GM19372 (cell line): Measurements from ENCODE around the gene MEFV.
"Not testable (repeated sequence)": the region's sequence is repeated elsewhere in the genome, so short reads cannot be mapped to it uniquely, and the experiment has no call there.

Experiments
- ATAC-seq: cut with Tn5 transposase; IDR thresholded peaks from one replicate; pipeline ENCODE4 v1.9.1; 2021; ENCODE audit warnings: mild to moderate bottlenecking, low read depth, moderate library complexity; ENCODE audit not compliant: unreplicated experiment

The MEFV gene

GRCh38 chr16:3256146-3256865 is at the start of gene MEFV:
Gene MEFV (minus strand): TSS chr16:3256633. CDS start chr16:3256587, 46 bp downstream.
- ATAC-seq = no peak

DNA sequence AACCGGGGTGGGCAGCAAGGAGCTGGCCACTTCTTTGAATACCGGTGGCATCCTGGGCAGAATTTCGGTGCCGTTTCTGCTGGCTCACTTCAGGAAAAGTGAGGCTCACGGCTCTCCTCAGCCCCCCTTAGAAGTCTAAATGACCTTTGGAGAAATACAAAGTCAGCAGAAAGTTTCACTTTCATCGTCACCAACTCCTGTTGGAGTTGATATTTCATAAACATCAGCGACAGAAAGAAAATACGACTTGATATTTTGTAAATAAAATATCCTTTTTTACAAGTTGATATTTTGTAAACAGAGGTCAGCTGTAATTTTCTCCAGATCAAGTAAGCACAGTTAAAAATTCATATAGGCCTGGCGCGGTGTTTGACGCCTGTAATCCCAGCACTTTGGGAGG is 49.6 kb upstream of the MEFV start:
- ATAC-seq = no peak

DNA sequence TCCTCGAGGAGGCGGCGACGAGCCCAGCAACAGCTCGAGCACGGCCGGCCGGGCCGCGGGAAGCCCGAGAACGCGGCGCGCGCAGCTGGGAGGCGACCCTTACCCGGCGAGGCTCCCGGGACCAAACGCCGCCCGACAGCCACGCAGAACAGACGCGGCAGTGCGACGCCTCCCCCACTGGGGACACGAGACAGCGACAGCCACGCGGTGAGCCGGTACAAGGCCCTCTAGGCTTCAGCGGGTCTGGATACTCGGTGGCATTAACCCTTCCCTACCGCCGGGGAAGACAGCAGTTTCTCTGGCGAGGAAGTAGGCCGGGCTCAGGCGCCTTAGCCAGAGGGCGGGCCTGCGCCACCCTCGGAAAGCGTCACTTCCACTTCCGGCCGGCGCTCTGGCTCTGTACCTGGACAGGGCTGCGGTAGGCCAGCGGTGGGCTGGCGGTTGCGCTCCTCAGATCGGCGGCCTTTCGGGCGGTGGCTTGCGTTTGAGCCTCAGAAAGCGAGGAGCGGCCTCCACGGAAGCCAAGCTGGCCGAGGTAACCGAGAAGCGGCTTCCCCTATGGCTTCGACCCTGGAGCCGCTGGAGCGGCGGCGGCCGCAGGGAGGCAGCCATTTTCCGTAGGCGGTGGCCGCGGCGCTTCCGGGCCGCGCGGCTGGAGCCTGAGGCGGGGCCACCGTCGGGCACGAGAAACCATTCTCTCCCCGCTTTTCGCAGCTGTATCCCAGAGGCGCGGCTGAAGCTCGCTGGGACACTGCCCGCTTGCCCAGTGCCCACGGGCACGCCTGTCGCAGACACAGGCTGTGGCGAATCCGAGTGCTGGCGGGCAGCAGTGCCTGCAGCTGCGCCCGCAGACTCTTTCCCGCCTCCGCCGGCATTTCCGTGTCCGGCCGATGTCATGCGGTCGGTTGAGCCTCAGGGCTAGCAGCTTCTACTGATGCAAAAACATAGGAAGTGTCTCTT is 49.0 kb upstream of the MEFV start, which contains the start of the genes TIGD7 and ZNF75A:
Gene TIGD7 (minus strand): TSS at position 322 of the 960 bp plus-strand sequence. CDS start 4,816 bp downstream, outside the sequence.
Gene ZNF75A (plus strand): TSS at position 389 of the 960 bp plus-strand sequence. CDS start 2,932 bp downstream, outside the sequence.
- peak; percentile 91 for ATAC-seq

GRCh38 chr16:3304370-3304769 is 47.9 kb upstream of the MEFV start:
- ATAC-seq = no peak

DNA sequence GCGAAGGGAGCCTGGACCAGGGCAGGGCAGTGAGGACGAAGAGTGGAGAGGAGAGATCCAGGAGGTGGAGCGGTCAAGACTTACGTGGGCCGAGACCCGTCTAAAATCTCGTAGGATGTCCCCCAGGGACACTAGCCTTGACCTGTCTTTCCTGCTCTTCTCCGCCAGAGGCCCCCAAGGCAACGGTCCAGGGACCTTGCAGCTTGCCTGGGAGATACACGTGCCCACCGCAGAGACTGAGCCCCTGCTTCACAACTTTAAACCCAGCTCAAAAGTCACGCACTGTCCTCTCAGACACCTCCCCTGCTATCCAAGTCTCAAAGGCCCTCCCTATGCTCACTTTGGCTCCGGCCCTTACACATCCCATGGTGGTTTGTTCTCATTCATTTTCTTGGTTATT is 39.4 kb upstream of the MEFV start:
- ATAC-seq = no peak

DNA sequence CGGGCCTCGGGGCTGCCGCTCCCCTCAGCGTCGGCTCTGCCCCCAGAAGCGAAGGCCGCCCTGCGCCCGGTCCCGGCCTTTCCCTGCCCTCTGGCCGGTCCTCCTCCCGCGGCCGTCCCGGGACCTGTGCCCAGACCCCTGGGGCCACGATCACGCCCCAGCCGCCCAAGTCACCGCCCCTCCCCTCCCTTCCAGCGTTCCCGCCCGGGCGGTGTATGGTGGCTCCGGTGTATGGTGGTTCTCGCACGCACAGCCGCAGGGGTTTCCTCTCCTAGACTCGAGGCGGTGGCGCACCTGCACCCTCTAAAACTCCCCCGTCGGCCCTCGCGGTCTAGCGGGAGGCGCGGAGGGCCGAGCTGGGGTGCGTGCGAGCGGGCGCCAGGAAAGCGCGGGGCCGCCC is 38.8 kb upstream of the MEFV start:
- no peak for ATAC-seq

DNA sequence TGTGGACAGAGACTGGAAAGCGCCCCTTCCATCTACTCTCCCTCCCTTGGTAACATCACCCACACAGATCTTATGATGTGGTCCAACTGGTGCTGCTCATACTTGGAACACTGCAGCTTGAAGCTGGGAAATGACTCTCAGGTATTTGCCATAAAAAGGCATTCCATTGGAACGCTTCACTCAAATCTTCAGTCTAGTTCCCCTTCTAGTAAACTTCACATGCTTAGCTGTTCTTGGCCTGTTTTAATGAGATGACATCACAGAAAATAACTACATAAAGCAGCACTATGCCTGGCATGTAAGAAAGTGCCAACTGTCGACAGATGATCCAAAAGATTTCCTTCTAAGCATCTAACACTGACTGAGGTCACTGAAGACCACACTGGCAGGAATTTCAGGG is 36.2 kb upstream of the MEFV start:
- ATAC-seq = no peak

- ATAC-seq = no peak
These were observed 33.7 kb upstream of the MEFV start for GRCh38 chr16:3289998-3290673.

DNA sequence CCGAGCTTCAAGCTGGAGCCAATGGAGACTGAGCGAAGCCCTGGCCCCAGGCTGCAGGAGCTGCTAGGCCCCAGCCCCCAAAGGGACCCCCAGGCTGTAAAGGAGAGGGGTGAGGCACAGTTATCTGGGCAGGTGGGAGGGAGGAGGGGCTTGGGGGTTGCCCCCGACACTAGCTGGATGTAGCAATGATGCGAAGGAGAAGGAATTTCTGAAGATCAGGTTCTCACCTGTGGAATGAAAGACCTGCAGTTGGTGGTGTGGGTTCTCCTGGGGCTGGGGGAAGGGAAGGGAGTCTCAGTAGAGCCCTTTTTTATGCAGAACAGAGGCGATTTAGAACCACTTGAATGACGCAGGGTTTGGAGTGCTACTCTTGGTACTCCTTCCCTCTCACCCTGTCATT is 28.7 kb upstream of the MEFV start:
- ATAC-seq = no peak

DNA sequence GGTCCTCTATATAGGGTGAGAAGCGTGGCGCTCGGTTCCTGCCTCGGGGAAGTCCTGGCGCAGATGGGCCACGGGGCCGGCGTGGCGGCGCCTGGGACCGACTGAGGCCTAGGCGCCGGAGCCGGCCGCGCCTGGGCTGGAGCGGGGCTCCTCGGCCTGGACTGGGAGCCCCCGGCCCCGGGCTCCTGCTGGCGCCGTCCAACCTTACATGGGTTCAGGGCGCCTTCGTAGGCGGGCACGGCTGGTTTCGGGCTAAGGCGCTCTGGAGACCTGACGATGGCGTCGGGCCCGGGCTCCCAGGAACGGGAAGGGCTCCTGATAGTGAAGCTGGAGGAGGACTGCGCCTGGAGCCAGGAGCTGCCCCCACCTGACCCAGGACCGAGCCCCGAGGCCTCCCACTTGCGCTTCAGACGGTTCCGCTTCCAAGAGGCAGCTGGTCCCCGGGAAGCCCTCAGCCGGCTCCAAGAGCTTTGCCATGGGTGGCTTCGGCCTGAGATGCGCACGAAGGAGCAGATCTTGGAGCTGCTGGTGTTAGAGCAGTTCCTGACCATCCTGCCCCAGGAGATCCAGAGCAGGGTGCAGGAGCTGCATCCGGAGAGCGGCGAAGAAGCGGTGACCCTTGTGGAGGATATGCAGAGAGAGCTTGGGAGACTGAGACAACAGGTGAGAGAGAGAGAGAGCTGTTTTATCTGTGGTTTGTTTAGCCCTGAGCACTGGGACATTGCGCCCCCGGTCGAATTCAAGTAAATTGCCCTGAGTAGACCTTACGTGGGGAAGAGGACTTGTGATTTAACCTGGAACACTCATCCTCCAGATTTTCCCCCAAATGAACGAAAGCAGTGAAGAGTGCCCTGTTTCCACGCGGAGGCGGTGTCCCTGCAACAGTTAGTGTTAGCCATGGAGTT is 27.4 kb upstream of the MEFV start:
- no peak for ATAC-seq

GRCh38 chr16:3282730-3283542 is 26.5 kb upstream of the MEFV start, which contains the start of gene ZNF263:
Gene ZNF263 (plus strand): TSS chr16:3283491. CDS start chr16:3283819, 328 bp downstream.
- peak; percentile 78 for ATAC-seq

DNA sequence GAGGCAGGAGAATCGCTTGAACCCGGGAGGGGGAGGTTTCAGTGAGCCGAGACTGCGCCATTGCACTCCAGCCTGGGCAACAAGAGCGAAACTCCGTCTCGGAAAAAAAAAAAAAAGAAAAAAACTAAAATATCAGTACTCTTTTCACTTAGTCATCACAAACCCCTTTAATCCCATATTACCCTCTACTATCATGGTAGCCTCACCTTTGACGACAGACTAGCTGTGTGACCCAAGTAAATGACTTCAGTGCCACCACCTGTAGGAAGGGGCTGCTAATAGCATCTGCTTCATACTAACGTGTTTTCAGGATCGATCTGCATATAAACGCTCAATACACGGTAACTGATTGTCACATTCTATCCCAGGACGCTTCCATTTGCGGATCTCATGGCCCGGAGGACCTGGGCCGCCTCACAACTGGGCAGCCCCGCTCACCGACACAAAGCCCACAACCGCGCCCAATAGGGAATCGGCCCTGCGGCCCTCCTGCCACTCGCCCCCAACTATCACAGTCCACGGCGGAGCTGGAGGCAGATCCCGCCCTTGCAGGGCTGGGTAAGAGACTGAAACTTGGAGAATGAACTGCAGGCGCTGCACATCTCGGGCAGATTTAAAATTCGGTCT is 25.8 kb upstream of the MEFV start:
- ATAC-seq = peak; percentile 17

DNA sequence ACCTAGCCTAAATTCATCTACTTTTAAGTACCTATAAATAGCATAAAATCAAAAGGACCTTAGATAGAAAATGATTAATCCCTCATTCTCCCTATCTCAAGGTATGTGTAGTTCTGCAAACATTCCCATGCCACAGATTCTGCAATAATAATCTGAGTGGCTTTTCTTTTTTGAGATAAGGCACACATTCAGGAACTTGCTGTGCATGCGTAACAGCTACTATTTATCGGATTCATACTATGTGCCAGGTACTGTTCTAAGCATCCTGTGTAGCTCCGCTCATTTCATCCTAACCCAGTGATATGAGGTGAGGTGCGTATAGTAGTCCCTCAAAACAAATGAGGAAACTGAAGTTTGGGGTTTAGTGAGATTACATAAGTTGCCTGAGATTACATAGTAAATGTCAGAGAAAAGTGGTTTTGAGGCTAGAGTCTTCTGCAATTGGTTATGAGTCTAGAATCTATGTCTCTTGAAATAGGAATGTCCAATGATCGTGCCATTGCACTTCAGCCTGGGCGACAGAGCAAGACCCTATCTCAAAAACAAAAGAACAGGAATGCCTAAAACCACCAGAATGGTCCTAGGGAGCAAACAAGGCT is 24.9 kb upstream of the MEFV start:
- ATAC-seq = no peak

- no peak for ATAC-seq
These were observed 20.2 kb upstream of the MEFV start for GRCh38 chr16:3276679-3277078.

DNA sequence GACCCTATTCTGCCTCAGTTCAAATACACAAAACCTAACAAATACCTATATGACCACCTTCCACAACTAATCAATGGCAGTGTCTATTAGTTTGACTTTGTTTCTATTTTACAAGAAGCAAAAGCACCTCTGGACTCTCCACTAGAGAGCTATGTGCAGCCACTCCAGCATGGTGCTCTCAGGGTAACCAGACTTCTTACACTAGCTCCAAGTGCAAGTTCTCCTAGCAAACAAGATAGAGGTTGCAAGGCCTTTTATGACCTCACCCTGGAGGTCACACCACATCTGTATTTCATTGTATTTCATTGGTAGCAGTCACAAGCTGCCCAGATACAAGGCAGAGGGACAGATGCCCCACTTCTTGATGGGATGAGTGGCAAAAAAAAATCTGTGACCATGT is 18.5 kb upstream of the MEFV start:
- no peak for ATAC-seq

DNA sequence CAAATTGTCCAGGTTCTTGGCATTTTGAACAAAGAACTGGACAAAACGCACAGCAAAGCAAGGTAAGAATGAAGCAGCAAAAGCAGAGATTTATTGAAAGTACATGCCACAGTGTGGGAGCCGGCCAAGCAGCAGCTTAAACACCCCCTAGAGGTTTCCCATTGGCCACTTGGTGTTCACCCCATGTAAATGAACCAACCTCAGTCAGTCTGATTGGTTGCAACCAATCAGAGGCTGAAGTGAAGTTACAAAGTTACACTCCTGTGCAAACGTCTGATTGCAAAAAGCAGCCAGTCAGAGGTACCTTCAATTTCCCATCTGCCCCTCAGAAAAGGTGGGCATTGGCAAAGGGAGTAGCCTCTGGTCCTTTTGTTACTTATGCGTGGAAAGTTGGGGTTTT is 18.1 kb upstream of the MEFV start:
- ATAC-seq = no peak

GRCh38 chr16:3271281-3271680 is 14.8 kb upstream of the MEFV start:
- not testable (repeated sequence) for ATAC-seq

- ATAC-seq = not testable (repeated sequence)
These were observed 14.3 kb upstream of the MEFV start for GRCh38 chr16:3270718-3271117.
